Umbilical cord (tissue), 2 donors: ENCODE data around the gene KSR1. TPM values are rescaled to one million over a fixed set of nuclear protein-coding genes. Genes with fewer than 3 reads are reported as not detected.
A peak's percentile ranks its signal among the peaks of the same experiment; 100 is the strongest.
"Not testable (repeated sequence)": the region's sequence is repeated elsewhere in the genome, so short reads cannot be mapped to it uniquely, and the experiment has no call there.

Source experiments
- DNase-seq: peaks from one replicate; pipeline ENCODE4 v3.0.0-alpha.2; 2015; ENCODE audit warnings: low spot score
- total RNA-seq: library from RNA; depleted of rRNA; stranded (reverse); fragments of >200 nt; gene quantifications from one replicate; pipeline ENCODE4 v1.2.3, GENCODE V29; 2014; ENCODE audit warnings: low replicate concordance; ENCODE audit not compliant: insufficient read depth

The KSR1 gene
- total RNA-seq, 1 donor from 2014 or later: 43.1 TPM

- no peak for DNase-seq
Measured at GRCh38 chr17:27631897-27632725, 175.9 kb downstream of the KSR1 start.

- peak; percentile 64 for DNase-seq
Measured at GRCh38 chr17:27632766-27633165, 176.5 kb downstream of the KSR1 start.

- no peak for DNase-seq
Measured at GRCh38 chr17:27633312-27634025, 177.2 kb downstream of the KSR1 start.

- DNase-seq: no peak
Measured at GRCh38 chr17:27634026-27634335, 177.7 kb downstream of the KSR1 start.

GRCh38 chr17:27634776-27635175 is 178.5 kb downstream of the KSR1 start:
- no peak for DNase-seq

GRCh38 chr17:27635275-27635823 is 179.1 kb downstream of the KSR1 start:
- DNase-seq: peak; percentile 36

- DNase-seq: not testable (repeated sequence)
Measured at GRCh38 chr17:27636005-27636520, 179.8 kb downstream of the KSR1 start.

GRCh38 chr17:27637818-27638217 is 181.6 kb downstream of the KSR1 start:
- not testable (repeated sequence) for DNase-seq

GRCh38 chr17:27638415-27638914 is 182.2 kb downstream of the KSR1 start:
- not testable (repeated sequence) for DNase-seq

GRCh38 chr17:27640790-27641189 is 184.5 kb downstream of the KSR1 start:
- no peak for DNase-seq

- DNase-seq: no peak
Measured at GRCh38 chr17:27644586-27644985, 188.3 kb downstream of the KSR1 start.

- not testable (repeated sequence) for DNase-seq
Measured at GRCh38 chr17:27645621-27646020, 189.4 kb downstream of the KSR1 start.

GRCh38 chr17:27646232-27646631 is 190.0 kb downstream of the KSR1 start:
- DNase-seq: no peak

- DNase-seq: peak; percentile 53
Measured at GRCh38 chr17:27647765-27648164, 191.5 kb downstream of the KSR1 start.

- not testable (repeated sequence) for DNase-seq
Measured at GRCh38 chr17:27649111-27649571, 192.9 kb downstream of the KSR1 start.

- no peak for DNase-seq
Measured at GRCh38 chr17:27649929-27650328, 193.7 kb downstream of the KSR1 start.

- DNase-seq: no peak
Measured at GRCh38 chr17:27650836-27651235, 194.6 kb downstream of the KSR1 start.

- peak; percentile 35 for DNase-seq
Measured at GRCh38 chr17:27651411-27652345, 195.4 kb downstream of the KSR1 start.

GRCh38 chr17:27653449-27653971 is 197.3 kb downstream of the KSR1 start:
- DNase-seq: not testable (repeated sequence)

- no peak for DNase-seq
Measured at GRCh38 chr17:27654136-27654535, 197.9 kb downstream of the KSR1 start.
